HepG2 (cell line): Measurements from ENCODE around the gene ZNF816. TPM values are rescaled to one million over a fixed set of nuclear protein-coding genes. Genes with fewer than 3 reads are reported as not detected.

Experiments
- ATF5 ChIP-seq: sonication (generic); formaldehyde crosslinking; IDR thresholded peaks from 2 replicates; pipeline ENCODE4 v1.4.0; 2020; ENCODE audit warnings: mild to moderate bottlenecking, low read depth, missing genetic modification reagents
- CEBPB ChIP-seq: IDR thresholded peaks from 2 replicates; pipeline ENCODE4 v1.6.1; 2011; ENCODE audit warnings: low read depth, low read length, improper control_type of control experiment, borderline replicate concordance
- GFI1 ChIP-seq: sonication (generic); formaldehyde crosslinking; IDR thresholded peaks from 2 replicates; pipeline ENCODE4 v1.5.0; 2020; ENCODE audit warnings: missing genetic modification reagents, mild to moderate bottlenecking, borderline replicate concordance
- GLI4 ChIP-seq: sonication (generic); formaldehyde crosslinking; IDR thresholded peaks from 2 replicates; pipeline ENCODE4 v1.5.1; 2020; ENCODE audit warnings: missing genetic modification reagents, mild to moderate bottlenecking, moderate library complexity, borderline replicate concordance
- REL ChIP-seq: sonication (generic); formaldehyde crosslinking; conservative IDR thresholded peaks from 2 replicates; pipeline ENCODE4 v1.8.0; 2022; ENCODE audit warnings: mild to moderate bottlenecking, missing genetic modification reagents, moderate library complexity
- SAP130 ChIP-seq: IDR thresholded peaks from 2 replicates; pipeline ENCODE4 v1.6.1; 2016; ENCODE audit warnings: low read depth
- SNAI1 ChIP-seq: sonication (generic); formaldehyde crosslinking; IDR thresholded peaks from 2 replicates; pipeline ENCODE4 v1.5.0; 2020; ENCODE audit warnings: mild to moderate bottlenecking, missing genetic modification reagents, borderline replicate concordance
- ZFP1 ChIP-seq: IDR thresholded peaks from 2 replicates; pipeline ENCODE4 v1.6.1; 2016
- ZMYM3 ChIP-seq: sonication (generic); formaldehyde crosslinking; IDR thresholded peaks from 2 replicates; pipeline ENCODE4 v1.5.1; 2020; ENCODE audit warnings: mild to moderate bottlenecking, missing genetic modification reagents
- ZNF234 ChIP-seq: sonication (generic); formaldehyde crosslinking; conservative IDR thresholded peaks from 2 replicates; pipeline ENCODE4 v1.5.1; 2020; ENCODE audit warnings: mild to moderate bottlenecking, missing genetic modification reagents
- ZNF569 ChIP-seq: sonication (generic); formaldehyde crosslinking; IDR thresholded peaks from 2 replicates; pipeline ENCODE4 v1.5.0; 2020; ENCODE audit warnings: mild to moderate bottlenecking, missing genetic modification reagents, moderate library complexity, borderline replicate concordance
- polyA plus RNA-seq, 8 experiments: library from polyadenylated mRNA; depleted of rRNA in 3 of 8; stranded (reverse) in 7 of 8; unstranded in 1 of 8; fragments of >200 nt; fragmentation: Illumina TruSeq in 4 of 8; extraction: Trizol in 4 of 8; gene quantifications; 2 replicates each; pipeline versions ENCODE4 v1.2.1 to v1.2.3, GENCODE V29; 2011 to 2016; ENCODE audit warnings: low read depth in 4 of 8, missing spikeins in 1 of 8, mixed read lengths in 1 of 8; ENCODE audit not compliant: insufficient read depth in 1 of 8
- total RNA-seq, 5 experiments: library from RNA; depleted of rRNA; stranded (reverse); fragments of >200 nt; fragmentation: Illumina TruSeq; extraction: Trizol; gene quantifications; 2 replicates each; pipeline ENCODE4 v1.2.3, GENCODE V29; 2016; ENCODE audit warnings: low read depth in 1 of 5
- TF ChIP-seq, protein P1 (sequence below), 2 experiments: fragments of 450-650 bp in 1 of 2; sonication (generic) in 1 of 2; formaldehyde crosslinking; IDR thresholded peaks; 2 replicates each; pipeline versions ENCODE4 v1.5.0 to v1.8.0; 2020 to 2022; ENCODE audit warnings: mild to moderate bottlenecking in 1 of 2, missing genetic modification reagents in 1 of 2

The ZNF816 gene
- total and polyA plus RNA-seq, 2 of the 13 experiments (the other 11 are each of a cell fraction or from before 2014, with no cell fraction given) = 5.2 to 14.1 TPM

- TF ChIP-seq REL (CRISPR knock-in tag) (0 out of 2 replicates have a peak, but pooled peaks have one; percentile 43), SAP130 (CRISPR knock-in tag) (0 out of 2 replicates have a peak, but pooled peaks have one; percentile 13), ZNF234 (no peak), ZMYM3 (CRISPR knock-in tag) (no peak), CEBPB (peak; percentile 79), ZNF569 (CRISPR knock-in tag) (no peak), GFI1 (CRISPR knock-in tag) (peak; percentile 51), GLI4 (no peak), ZFP1 (CRISPR knock-in tag) (no peak), ATF5 (CRISPR knock-in tag) (no peak), SNAI1 (CRISPR knock-in tag) (no peak)
- TF ChIP-seq, protein P1, sequence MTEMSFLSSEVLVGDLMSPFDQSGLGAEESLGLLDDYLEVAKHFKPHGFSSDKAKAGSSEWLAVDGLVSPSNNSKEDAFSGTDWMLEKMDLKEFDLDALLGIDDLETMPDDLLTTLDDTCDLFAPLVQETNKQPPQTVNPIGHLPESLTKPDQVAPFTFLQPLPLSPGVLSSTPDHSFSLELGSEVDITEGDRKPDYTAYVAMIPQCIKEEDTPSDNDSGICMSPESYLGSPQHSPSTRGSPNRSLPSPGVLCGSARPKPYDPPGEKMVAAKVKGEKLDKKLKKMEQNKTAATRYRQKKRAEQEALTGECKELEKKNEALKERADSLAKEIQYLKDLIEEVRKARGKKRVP (CRISPR knock-in tag; IDR thresholded peaks at IDR 0.05) = peak in 1 of 2 experiments; percentile 91; a peak in 2 of 4 replicates
Measured at GRCh38 chr19:52943884-52944643, 18.6 kb downstream of the ZNF816 start (continued).
